Gastrocnemius medialis (tissue), 4 donors: ENCODE data around the gene CLPX. TPM values are rescaled to one million over a fixed set of nuclear protein-coding genes. Genes with fewer than 3 reads are reported as not detected.
"Not testable (repeated sequence)": the region's sequence is repeated elsewhere in the genome, so short reads cannot be mapped to it uniquely, and the experiment has no call there.

Experiments
- ATAC-seq, 2 donors: fragments of 150-250 bp; one replicate each; pipeline ENCODE4 v1.9.1; 2016
- DNase-seq, 2 donors: peaks; one replicate each; pipeline ENCODE4 v3.0.0-alpha.2; 2019
- H3K27ac ChIP-seq, 4 donors: fragments of 200-600 bp; sonication (generic); 1 replicate in 1 of 4; 2 replicates in 3 of 4; pipeline ENCODE4 v1.5.1; 2016 to 2018; ENCODE audit warnings: mild to moderate bottlenecking in 2 of 4, moderate library complexity in 1 of 4
- H3K27me3 ChIP-seq, 3 donors: fragments of 200-600 bp; sonication (generic) in 2 of 3; 1 replicate in 1 of 3; 2 replicates in 2 of 3; pipeline versions ENCODE4 v1.5.1 to v1.6.0; 2016 to 2019; ENCODE audit warnings: mild to moderate bottlenecking in 1 of 3, moderate library complexity in 1 of 3
- H3K36me3 ChIP-seq, 2 donors: fragments of 200-600 bp; sonication (generic) in 1 of 2; one replicate each; pipeline ENCODE4 v1.5.1; 2017 to 2018
- H3K4me1 ChIP-seq, 2 donors: fragments of 200-600 bp; sonication (generic) in 1 of 2; one replicate each; pipeline ENCODE4 v1.5.1; 2016 to 2017; ENCODE audit warnings: mild to moderate bottlenecking in 2 of 2
- H3K4me3 ChIP-seq, 4 donors: fragments of 200-600 bp; sonication (generic) in 3 of 4; 1 replicate in 1 of 4; 2 replicates in 3 of 4; pipeline ENCODE4 v1.5.1; 2016 to 2019; ENCODE audit warnings: mild to moderate bottlenecking in 2 of 4
- H3K9me3 ChIP-seq, 3 donors: fragments of 200-600 bp; sonication (generic) in 2 of 3; 1 replicate in 1 of 3; 2 replicates in 2 of 3; pipeline ENCODE4 v1.5.1; 2016 to 2019
- POLR2A ChIP-seq, 2 donors: fragments of 450-650 bp; IDR thresholded peaks; one replicate each; pipeline ENCODE4 v1.6.1; 2017; ENCODE audit warnings: antibody characterized with exemption in 2 of 2, mild to moderate bottlenecking in 2 of 2, moderate library complexity in 2 of 2
- in situ Hi-C, 4 donors: fragments of 200-750 bp; cut with MboI; loops; one replicate each; pipeline versions ENCODE4 v1.15.0 to v1.8.0; 2017; ENCODE audit warnings: low sequenced_read_pairs in 4 of 4
- intact Hi-C: fragments of 100-400 bp; cut with DNase I; formaldehyde crosslinking; loops from one replicate; pipeline ENCODE4 v1.15.1; 2023; ENCODE audit warnings: low total_unique reads
- total RNA-seq, 4 donors: library from RNA; depleted of rRNA; stranded (reverse); fragments of >200 nt; gene quantifications; one replicate each; pipeline versions ENCODE4 v1.1.0 to v1.2.3, GENCODE V29; 2016
- TF ChIP-seq, protein P1 (sequence below), 5 experiments: fragments of 450-650 bp in 3 of 5; fragments of 200-600 bp in 2 of 5; sonication (generic) in 2 of 5; IDR thresholded peaks in 4 of 5; conservative IDR thresholded peaks in 1 of 5; 1 replicate in 4 of 5; 2 replicates in 1 of 5; pipeline ENCODE4 v1.5.1; 2016 to 2019; ENCODE audit warnings: antibody characterized with exemption in 5 of 5, mild to moderate bottlenecking in 3 of 5, moderate library complexity in 3 of 5

Gene CLPX
- total RNA-seq, 4 donors from 2014 or later, result 49.3 to 116 (median 63.3) TPM

- no peak for ATAC-seq
- TF ChIP-seq, protein P1, sequence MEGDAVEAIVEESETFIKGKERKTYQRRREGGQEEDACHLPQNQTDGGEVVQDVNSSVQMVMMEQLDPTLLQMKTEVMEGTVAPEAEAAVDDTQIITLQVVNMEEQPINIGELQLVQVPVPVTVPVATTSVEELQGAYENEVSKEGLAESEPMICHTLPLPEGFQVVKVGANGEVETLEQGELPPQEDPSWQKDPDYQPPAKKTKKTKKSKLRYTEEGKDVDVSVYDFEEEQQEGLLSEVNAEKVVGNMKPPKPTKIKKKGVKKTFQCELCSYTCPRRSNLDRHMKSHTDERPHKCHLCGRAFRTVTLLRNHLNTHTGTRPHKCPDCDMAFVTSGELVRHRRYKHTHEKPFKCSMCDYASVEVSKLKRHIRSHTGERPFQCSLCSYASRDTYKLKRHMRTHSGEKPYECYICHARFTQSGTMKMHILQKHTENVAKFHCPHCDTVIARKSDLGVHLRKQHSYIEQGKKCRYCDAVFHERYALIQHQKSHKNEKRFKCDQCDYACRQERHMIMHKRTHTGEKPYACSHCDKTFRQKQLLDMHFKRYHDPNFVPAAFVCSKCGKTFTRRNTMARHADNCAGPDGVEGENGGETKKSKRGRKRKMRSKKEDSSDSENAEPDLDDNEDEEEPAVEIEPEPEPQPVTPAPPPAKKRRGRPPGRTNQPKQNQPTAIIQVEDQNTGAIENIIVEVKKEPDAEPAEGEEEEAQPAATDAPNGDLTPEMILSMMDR (IDR thresholded peaks at IDR 0.05 in 4 of 5, conservative IDR thresholded peaks at IDR 0.05 in 1 of 5), result peak; percentile 31 to 59 (median 54)
- TF ChIP-seq POLR2A (IDR thresholded peaks at IDR 0.05), result no peak
- H3K4me3 ChIP-seq, result no peak overlapping the region
- intact Hi-C loops, result loop anchor here (1.0 to 10.0 kb wide), 3 partner anchors 82 to 1306 kb away; partner anchors contain the start of gene SNAPC5
- H3K4me1 ChIP-seq, result peaks cover 0 to 6% of the 10 kb centered on the region in 2 donors
- in situ Hi-C loops, result loop anchor here in 1 of 4 donors (5.0 kb wide), 1 partner anchor 83 kb away; no protein-coding TSS in a partner anchor
- H3K36me3 ChIP-seq, result no peaks in the 10 kb centered on the region
- DNase-seq, result no peak
- no peak overlapping the region for H3K27ac ChIP-seq
- no peaks in the 10 kb centered on the region for H3K9me3 ChIP-seq
- H3K27me3 ChIP-seq, result no peaks in the 10 kb centered on the region
Observed at GRCh38 chr15:65189102-65189740, 4.1 kb upstream of the CLPX start.

- H3K4me3 ChIP-seq, DNase-seq, H3K27me3 ChIP-seq, H3K9me3 ChIP-seq, H3K36me3 ChIP-seq, ATAC-seq, H3K4me1 ChIP-seq, H3K27ac ChIP-seq: not testable (repeated sequence)
- in situ Hi-C loops, result loop anchor here in 1 of 4 donors (5.0 kb wide), 1 partner anchor 84 kb away; no protein-coding TSS in a partner anchor
- intact Hi-C loops, result loop anchor here (10.0 kb wide), 1 partner anchor 1306 kb away; the partner anchor contains the start of gene SNAPC5
Observed at GRCh38 chr15:65188472-65188871, 3.3 kb upstream of the CLPX start.

DNA sequence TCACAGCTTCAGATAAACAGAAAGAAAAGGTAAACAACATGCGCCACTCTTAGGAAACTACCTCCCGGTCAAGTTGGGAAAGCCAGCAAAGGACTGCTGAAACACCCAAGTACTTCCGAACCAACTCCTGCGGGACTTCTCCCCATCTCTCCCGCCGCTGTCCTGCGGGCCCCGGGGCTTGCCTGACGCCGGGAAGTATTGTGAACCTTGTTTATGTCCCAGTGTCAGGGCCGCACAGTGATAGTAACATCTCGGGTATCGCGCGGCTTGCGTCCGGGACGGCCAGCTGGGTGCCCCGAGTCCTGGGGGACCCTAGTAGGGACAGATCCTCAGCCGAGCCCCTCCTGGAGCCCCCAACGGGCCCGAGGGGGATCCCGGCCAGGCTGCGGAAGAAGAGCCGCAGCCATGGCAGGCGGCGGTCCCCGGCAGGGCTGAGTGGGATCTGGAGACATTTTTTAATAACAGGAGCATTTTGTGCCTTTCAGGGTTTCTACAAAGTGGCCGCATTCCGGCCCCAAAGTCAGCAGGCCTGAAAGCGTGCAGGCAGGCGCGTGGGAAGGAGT, 756 bp downstream of the CLPX start:
- Histone ChIP-seq H3K36me3 (peaks cover 0 to 6% of the 10 kb centered on the region in 2 donors), H3K27me3 (no peaks in the 10 kb centered on the region), H3K4me1 (peaks cover 19 to 38% of the 10 kb centered on the region in 2 donors), H3K4me3 (peak overlapping the region; percentile 91 to 99 (median 96)), H3K9me3 (no peaks in the 10 kb centered on the region), H3K27ac (peak overlapping the region; percentile 97 to 99 (median 98))
- in situ Hi-C loops, result no loop called here
- intact Hi-C loops, result loop anchor here (2.0 to 10.0 kb wide), 4 partner anchors 22 to 1310 kb away; partner anchors contain the start of genes RNU5B-1 and SNAPC5
- DNase-seq (peak; percentile 55 to 70), ATAC-seq (peak; percentile 48 to 50)
- TF ChIP-seq POLR2A (IDR thresholded peaks at IDR 0.05), result peak in 1 of 2 donors; percentile 70
- TF ChIP-seq, protein P1 (IDR thresholded peaks at IDR 0.05 in 4 of 5, conservative IDR thresholded peaks at IDR 0.05 in 1 of 5), result no peak

GRCh38 chr15:65183865-65184159, 1.3 kb downstream of the CLPX start:
- Histone ChIP-seq H3K9me3 (no peaks in the 10 kb centered on the region), H3K27ac (peak overlapping the region; percentile 97 to 99 (median 98)), H3K36me3 (peaks cover 0 to 11% of the 10 kb centered on the region in 2 donors), H3K4me1 (peaks cover 22 to 40% of the 10 kb centered on the region in 2 donors), H3K4me3 (peak overlapping the region; percentile 91 to 99 (median 96)), H3K27me3 (no peaks in the 10 kb centered on the region)
- TF ChIP-seq, protein P1 (IDR thresholded peaks at IDR 0.05 in 4 of 5, conservative IDR thresholded peaks at IDR 0.05 in 1 of 5), result no peak
- no peak for DNase-seq
- in situ Hi-C loops, result no loop called here
- no peak for ATAC-seq
- intact Hi-C loops, result loop anchor here (2.0 to 10.0 kb wide), 4 partner anchors 21 to 1311 kb away; partner anchors contain the start of genes RNU5B-1 and SNAPC5

GRCh38 chr15:65182538-65182937, 2.6 kb downstream of the CLPX start:
- in situ Hi-C loops (no loop called here), intact Hi-C loops (loop anchor here (10.0 kb wide), 1 partner anchor 1312 kb away; the partner anchor contains the start of gene SNAPC5)
- peak overlapping the region; percentile 97 to 99 (median 98) for H3K27ac ChIP-seq
- H3K27me3 ChIP-seq, result no peaks in the 10 kb centered on the region
- ATAC-seq (no peak), DNase-seq (no peak)
- no peaks in the 10 kb centered on the region for H3K9me3 ChIP-seq
- peak overlapping the region in 3 of 4 donors; percentile 3 to 99 (median 97) for H3K4me3 ChIP-seq
- peaks cover 0 to 24% of the 10 kb centered on the region in 2 donors for H3K36me3 ChIP-seq
- TF ChIP-seq, protein P1 (IDR thresholded peaks at IDR 0.05 in 4 of 5, conservative IDR thresholded peaks at IDR 0.05 in 1 of 5), result no peak
- TF ChIP-seq POLR2A (IDR thresholded peaks at IDR 0.05), result no peak
- H3K4me1 ChIP-seq, result peaks cover 22 to 40% of the 10 kb centered on the region in 2 donors

DNA sequence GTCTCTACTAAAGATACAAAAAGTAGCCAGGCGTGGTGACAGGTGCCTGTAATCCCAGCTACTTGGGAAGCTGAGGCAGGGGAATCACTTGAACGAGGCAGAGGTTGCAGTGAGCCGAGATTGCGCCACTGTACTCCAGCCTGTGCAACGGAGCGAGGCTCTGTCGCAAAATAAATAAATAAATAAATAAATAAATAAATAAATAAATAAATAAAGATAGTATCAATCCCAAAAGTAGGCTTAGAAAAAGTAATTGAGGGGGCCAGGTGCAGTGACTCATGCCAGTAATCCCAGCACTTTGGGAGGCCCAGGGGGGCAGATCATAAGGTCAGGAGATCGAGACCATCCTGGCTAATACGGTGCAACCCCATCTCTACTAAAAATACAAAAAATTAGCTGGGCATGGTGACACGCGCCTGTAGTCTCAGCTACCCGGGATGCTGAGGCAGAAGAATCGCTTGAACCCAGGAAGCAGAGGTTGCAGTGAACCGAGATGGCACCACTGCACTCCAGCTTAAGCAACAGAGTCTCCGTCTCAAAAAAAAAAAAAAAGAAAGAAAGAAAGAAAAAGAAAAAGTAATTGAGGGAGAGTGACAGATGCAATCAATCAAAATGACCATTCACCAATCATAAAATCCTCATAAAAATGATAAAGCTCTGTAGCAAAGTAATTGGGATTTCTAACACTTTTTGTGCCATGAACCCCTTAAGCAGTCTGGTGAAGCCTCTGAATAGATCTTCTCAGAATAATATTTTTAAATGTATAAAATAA, 3.4 kb downstream of the CLPX start:
- DNase-seq, H3K27me3 ChIP-seq, in situ Hi-C loops, ATAC-seq, H3K9me3 ChIP-seq, H3K4me3 ChIP-seq: not testable (repeated sequence)
- intact Hi-C loops, result loop anchor here (10.0 kb wide), 1 partner anchor 1313 kb away; the partner anchor contains the start of gene SNAPC5
- H3K4me1 ChIP-seq, result peaks cover 22 to 40% of the 10 kb centered on the region in 2 donors
- peak overlapping the region in 2 of 4 donors; percentile 21 to 98 for H3K27ac ChIP-seq
- H3K36me3 ChIP-seq, result peaks cover 0 to 32% of the 10 kb centered on the region in 2 donors
